ENCODE measurements around the gene CACNG4. TPM values are rescaled to one million over a fixed set of nuclear protein-coding genes. Genes with fewer than 3 reads are reported as not detected.

The CACNG4 gene
- total RNA-seq, 1 donor: not detected

GRCh38 chr17:66963521-66963908 is 992 bp upstream of the CACNG4 start:
- Histone ChIP-seq H3K9me3 (ENCODE audit: low read depth, low read length) (no peaks in the 10 kb centered on the region), H2AFZ (ENCODE audit: low read length) (no peak overlapping the region), H3K4me3 (ENCODE audit: insufficient read depth, low read length) (no peak overlapping the region), H3K79me2 (ENCODE audit: insufficient read depth, low read length) (no peaks in the 10 kb centered on the region), H3K27me3 (ENCODE audit: insufficient read depth, low read length) (peaks cover 83% of the 10 kb centered on the region), H3K4me1 (ENCODE audit: insufficient read depth, low read length) (no peaks in the 10 kb centered on the region), H3K36me3 (ENCODE audit: insufficient read depth, low read length) (no peaks in the 10 kb centered on the region), H4K20me1 (ENCODE audit: insufficient read depth, low read length) (no peaks in the 10 kb centered on the region), H3K4me2 (ENCODE audit: insufficient read depth, low read length) (no peak overlapping the region), H3K27ac (ENCODE audit: low read depth, low read length) (no peak overlapping the region)
- no peak for TF ChIP-seq CTCF (IDR thresholded peaks at IDR 0.05; ENCODE audit: extremely low read depth, low read depth, low read length)
- peak; percentile 81 for DNase-seq (ENCODE audit: insufficient read length, low spot score, missing footprints)

GRCh38 chr17:66964930-66965800 is 658 bp downstream of the CACNG4 start:
- Histone ChIP-seq H3K27ac (ENCODE audit: low read depth, low read length) (no peak overlapping the region), H3K4me2 (ENCODE audit: insufficient read depth, low read length) (no peak overlapping the region), H3K36me3 (ENCODE audit: insufficient read depth, low read length) (no peaks in the 10 kb centered on the region), H3K9me3 (ENCODE audit: low read depth, low read length) (no peaks in the 10 kb centered on the region), H3K27me3 (ENCODE audit: insufficient read depth, low read length) (peaks cover 83% of the 10 kb centered on the region), H3K4me3 (ENCODE audit: insufficient read depth, low read length) (no peak overlapping the region), H2AFZ (ENCODE audit: low read length) (no peak overlapping the region), H3K79me2 (ENCODE audit: insufficient read depth, low read length) (no peaks in the 10 kb centered on the region), H4K20me1 (ENCODE audit: insufficient read depth, low read length) (no peaks in the 10 kb centered on the region), H3K4me1 (ENCODE audit: insufficient read depth, low read length) (no peaks in the 10 kb centered on the region)
- peak; percentile 90 for DNase-seq (ENCODE audit: insufficient read length, low spot score, missing footprints)
- no peak for TF ChIP-seq CTCF (IDR thresholded peaks at IDR 0.05; ENCODE audit: extremely low read depth, low read depth, low read length)

- Histone ChIP-seq H4K20me1 (ENCODE audit: insufficient read depth, low read length) (no peaks in the 10 kb centered on the region), H3K9me3 (ENCODE audit: low read depth, low read length) (no peaks in the 10 kb centered on the region), H3K4me1 (ENCODE audit: insufficient read depth, low read length) (no peaks in the 10 kb centered on the region), H3K4me2 (ENCODE audit: insufficient read depth, low read length) (no peak overlapping the region), H3K36me3 (ENCODE audit: insufficient read depth, low read length) (no peaks in the 10 kb centered on the region), H2AFZ (ENCODE audit: low read length) (no peak overlapping the region), H3K27me3 (ENCODE audit: insufficient read depth, low read length) (peaks cover 77% of the 10 kb centered on the region), H3K4me3 (ENCODE audit: insufficient read depth, low read length) (no peak overlapping the region), H3K79me2 (ENCODE audit: insufficient read depth, low read length) (no peaks in the 10 kb centered on the region), H3K27ac (ENCODE audit: low read depth, low read length) (no peak overlapping the region)
- DNase-seq (ENCODE audit: insufficient read length, low spot score, missing footprints): no peak
- no peak for TF ChIP-seq CTCF (IDR thresholded peaks at IDR 0.05; ENCODE audit: extremely low read depth, low read depth, low read length)
Observed at GRCh38 chr17:66965801-66966262, 1.3 kb downstream of the CACNG4 start.

GRCh38 chr17:66966298-66966697 is 1.8 kb downstream of the CACNG4 start:
- H3K4me2 ChIP-seq (ENCODE audit: insufficient read depth, low read length): no peak overlapping the region
- no peak overlapping the region for H3K4me3 ChIP-seq (ENCODE audit: insufficient read depth, low read length)
- H3K36me3 ChIP-seq (ENCODE audit: insufficient read depth, low read length): no peaks in the 10 kb centered on the region
- H2AFZ ChIP-seq (ENCODE audit: low read length): no peak overlapping the region
- H3K79me2 ChIP-seq (ENCODE audit: insufficient read depth, low read length): no peaks in the 10 kb centered on the region
- H3K27ac ChIP-seq (ENCODE audit: low read depth, low read length): no peak overlapping the region
- no peak for TF ChIP-seq CTCF (IDR thresholded peaks at IDR 0.05; ENCODE audit: extremely low read depth, low read depth, low read length)
- no peaks in the 10 kb centered on the region for H3K4me1 ChIP-seq (ENCODE audit: insufficient read depth, low read length)
- H4K20me1 ChIP-seq (ENCODE audit: insufficient read depth, low read length): no peaks in the 10 kb centered on the region
- H3K27me3 ChIP-seq (ENCODE audit: insufficient read depth, low read length): peaks cover 76% of the 10 kb centered on the region
- peak; percentile 81 for DNase-seq (ENCODE audit: insufficient read length, low spot score, missing footprints)
- H3K9me3 ChIP-seq (ENCODE audit: low read depth, low read length): no peaks in the 10 kb centered on the region
